Measurements from ENCODE around the gene FNIP2.

DNA sequence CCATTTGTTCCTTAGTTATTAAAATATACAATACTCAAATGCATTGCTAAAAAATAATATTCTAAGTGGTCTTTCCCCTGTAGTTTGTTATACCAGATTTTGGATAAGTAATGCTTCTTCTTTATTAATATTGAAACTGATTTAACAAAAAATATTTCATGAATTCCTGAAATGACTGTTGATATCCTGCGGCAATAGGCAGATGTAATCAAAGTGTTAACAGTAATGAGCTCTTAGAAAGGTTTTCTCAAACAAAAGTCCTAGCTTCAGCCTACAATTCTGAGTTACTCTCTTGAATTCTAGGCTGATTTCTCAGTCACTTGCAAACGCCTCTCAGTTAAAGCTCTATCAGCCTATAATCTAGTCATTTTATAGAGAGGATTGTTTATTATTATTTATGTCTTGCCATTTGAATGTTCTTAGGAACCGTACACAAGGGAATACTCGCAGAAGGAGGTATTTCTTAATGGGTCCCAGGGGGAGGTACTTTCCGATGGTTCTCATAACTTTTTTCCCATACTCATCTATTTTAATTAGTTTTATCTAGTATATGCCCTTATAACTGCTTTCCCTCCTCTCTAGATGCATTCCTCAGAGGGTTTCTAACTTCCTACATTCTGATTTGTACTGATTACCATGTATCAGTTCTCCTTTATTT is 96.8 kb downstream of the FNIP2 start:
- TF ChIP-seq, protein P1, sequence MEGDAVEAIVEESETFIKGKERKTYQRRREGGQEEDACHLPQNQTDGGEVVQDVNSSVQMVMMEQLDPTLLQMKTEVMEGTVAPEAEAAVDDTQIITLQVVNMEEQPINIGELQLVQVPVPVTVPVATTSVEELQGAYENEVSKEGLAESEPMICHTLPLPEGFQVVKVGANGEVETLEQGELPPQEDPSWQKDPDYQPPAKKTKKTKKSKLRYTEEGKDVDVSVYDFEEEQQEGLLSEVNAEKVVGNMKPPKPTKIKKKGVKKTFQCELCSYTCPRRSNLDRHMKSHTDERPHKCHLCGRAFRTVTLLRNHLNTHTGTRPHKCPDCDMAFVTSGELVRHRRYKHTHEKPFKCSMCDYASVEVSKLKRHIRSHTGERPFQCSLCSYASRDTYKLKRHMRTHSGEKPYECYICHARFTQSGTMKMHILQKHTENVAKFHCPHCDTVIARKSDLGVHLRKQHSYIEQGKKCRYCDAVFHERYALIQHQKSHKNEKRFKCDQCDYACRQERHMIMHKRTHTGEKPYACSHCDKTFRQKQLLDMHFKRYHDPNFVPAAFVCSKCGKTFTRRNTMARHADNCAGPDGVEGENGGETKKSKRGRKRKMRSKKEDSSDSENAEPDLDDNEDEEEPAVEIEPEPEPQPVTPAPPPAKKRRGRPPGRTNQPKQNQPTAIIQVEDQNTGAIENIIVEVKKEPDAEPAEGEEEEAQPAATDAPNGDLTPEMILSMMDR (IDR thresholded peaks at IDR 0.05) = no peak
- TF ChIP-seq POLR2A (IDR thresholded peaks at IDR 0.05) = no peak
